Keratinocyte (primary cell): ENCODE data around the gene TGFBI.

Experiments
- CTCF ChIP-seq, 3 experiments: IDR thresholded peaks in 1 of 3; conservative IDR thresholded peaks in 1 of 3; optimal IDR thresholded peaks in 1 of 3; 2 replicates in 2 of 3; 3 replicates in 1 of 3; pipeline versions ENCODE3 to v1.5.1; 2011; ENCODE audit warnings: low read length in 3 of 3, mild to moderate bottlenecking in 3 of 3, moderate library complexity in 2 of 3, control low read depth in 1 of 3, inconsistent platforms in 1 of 3; ENCODE audit not compliant: insufficient read depth in 2 of 3; ENCODE audit errors: extremely low read depth in 1 of 3
- EZH2 ChIP-seq: IDR thresholded peaks from one replicate; pipeline ENCODE4 v1.6.1; 2012; ENCODE audit warnings: inconsistent platforms, mild to moderate bottlenecking, low read length, moderate library complexity

GRCh38 chr5:136101884-136102283 lies 73.1 kb downstream of the TGFBI start:
- no peak for TF ChIP-seq CTCF (optimal IDR thresholded peaks at IDR 0.05 in 1 of 3, IDR thresholded peaks at IDR 0.05 in 1 of 3, conservative IDR thresholded peaks at IDR 0.05 in 1 of 3; ENCODE audit: extremely low read depth in 1 of 3, insufficient read depth in 2 of 3, low read length in 3 of 3)
- TF ChIP-seq EZH2 = no peak
